Mesenchymal stem cell (in vitro differentiated cells and primary cell): ENCODE results near the gene KLK10.
A peak's percentile ranks its signal among the peaks of the same experiment; 100 is the strongest.

ENCODE experiments used
- DNase-seq: peaks from one replicate; pipeline ENCODE4 v3.0.0-alpha.2; 2013
- H2AFZ ChIP-seq: one replicate; pipeline ENCODE4 v1.6.1; 2013; ENCODE audit warnings: low read depth, mild to moderate bottlenecking, control low read depth, inconsistent platforms, low read length, moderate library complexity
- H2AK5ac ChIP-seq: 2 replicates; pipeline ENCODE4 v1.6.1; 2013; ENCODE audit warnings: low read length, moderate library complexity, mild to moderate bottlenecking, inconsistent platforms; ENCODE audit not compliant: severe bottlenecking
- H2BK120ac ChIP-seq: one replicate; pipeline ENCODE4 v1.6.1; 2013; ENCODE audit warnings: low read depth, mild to moderate bottlenecking, inconsistent platforms, low read length, moderate library complexity
- H2BK12ac ChIP-seq, 2 experiments: one replicate each; pipeline ENCODE4 v1.6.1; 2013; ENCODE audit warnings: inconsistent platforms in 2 of 2, low read length in 2 of 2, mild to moderate bottlenecking in 2 of 2, moderate library complexity in 2 of 2, control low read depth in 1 of 2
- H2BK15ac ChIP-seq: one replicate; pipeline ENCODE4 v1.6.1; 2013; ENCODE audit warnings: mild to moderate bottlenecking, low read depth, inconsistent platforms; ENCODE audit not compliant: poor library complexity, severe bottlenecking
- H2BK5ac ChIP-seq: 2 replicates; pipeline ENCODE4 v1.6.1; 2013; ENCODE audit warnings: low read depth, mild to moderate bottlenecking, low read length, control low read depth, inconsistent platforms; ENCODE audit not compliant: poor library complexity, severe bottlenecking
- H3K14ac ChIP-seq, 2 experiments: one replicate each; pipeline ENCODE4 v1.6.1; 2013; ENCODE audit warnings: inconsistent platforms in 2 of 2, low read length in 2 of 2, control low read depth in 1 of 2, mild to moderate bottlenecking in 1 of 2, moderate library complexity in 1 of 2
- H3K18ac ChIP-seq, 2 experiments: one replicate each; pipeline ENCODE4 v1.6.1; 2013; ENCODE audit warnings: inconsistent platforms in 2 of 2, low read length in 2 of 2, control low read depth in 1 of 2, low read depth in 1 of 2, mild to moderate bottlenecking in 1 of 2
- H3K23ac ChIP-seq, 2 experiments: one replicate each; pipeline ENCODE4 v1.6.1; 2013; ENCODE audit warnings: inconsistent platforms in 2 of 2, low read length in 2 of 2, mild to moderate bottlenecking in 2 of 2, moderate library complexity in 2 of 2, control low read depth in 1 of 2
- H3K27ac ChIP-seq: 2 replicates; pipeline ENCODE4 v1.5.1; 2013; ENCODE audit warnings: mild to moderate bottlenecking, moderate library complexity, low read length, control low read depth, inconsistent platforms; ENCODE audit not compliant: poor library complexity, severe bottlenecking
- H3K27me3 ChIP-seq, 2 experiments: 2 replicates each; pipeline versions ENCODE4 v1.6.1 to v1.7.0; 2013; ENCODE audit warnings: low read length in 2 of 2, mild to moderate bottlenecking in 2 of 2, moderate library complexity in 2 of 2, control low read depth in 1 of 2, inconsistent platforms in 1 of 2; ENCODE audit not compliant: control insufficient read depth in 1 of 2, insufficient read depth in 1 of 2
- H3K36me3 ChIP-seq, 2 experiments: 2 replicates each; pipeline versions ENCODE4 v1.6.1 to v1.7.0; 2013; ENCODE audit warnings: low read length in 2 of 2, control low read depth in 1 of 2, inconsistent platforms in 1 of 2, low read depth in 1 of 2, mild to moderate bottlenecking in 1 of 2; ENCODE audit not compliant: insufficient read depth in 2 of 2, control insufficient read depth in 1 of 2
- H3K4ac ChIP-seq, 2 experiments: one replicate each; pipeline ENCODE4 v1.6.1; 2013; ENCODE audit warnings: inconsistent platforms in 2 of 2, low read length in 2 of 2, mild to moderate bottlenecking in 2 of 2, moderate library complexity in 2 of 2, control low read depth in 1 of 2, low read depth in 1 of 2
- H3K4me1 ChIP-seq: 2 replicates; pipeline ENCODE4 v1.6.1; 2013; ENCODE audit warnings: low read depth, low read length, control low read depth; ENCODE audit not compliant: control insufficient read depth, insufficient read depth
- H3K4me2 ChIP-seq: 2 replicates; pipeline ENCODE4 v1.6.1; 2013; ENCODE audit warnings: low read length, mild to moderate bottlenecking, inconsistent platforms; ENCODE audit not compliant: poor library complexity, severe bottlenecking
- H3K4me3 ChIP-seq, 2 experiments: 2 replicates each; pipeline versions ENCODE4 v1.5.1 to v1.7.0; 2013; ENCODE audit warnings: low read length in 2 of 2, mild to moderate bottlenecking in 2 of 2, control low read depth in 1 of 2, low read depth in 1 of 2; ENCODE audit not compliant: insufficient read depth in 1 of 2
- H3K79me1 ChIP-seq: replicated peaks from 2 replicates; pipeline ENCODE4 v1.6.1; 2013; ENCODE audit warnings: mild to moderate bottlenecking, control low read depth, low read length, inconsistent platforms; ENCODE audit not compliant: poor library complexity, severe bottlenecking
- H3K9ac ChIP-seq: 2 replicates; pipeline ENCODE4 v1.7.0; 2013; ENCODE audit warnings: mild to moderate bottlenecking, low read length, moderate library complexity
- H3K9me3 ChIP-seq: 2 replicates; pipeline ENCODE4 v1.7.0; 2013; ENCODE audit warnings: mild to moderate bottlenecking, low read length; ENCODE audit not compliant: control insufficient read depth
- H4K8ac ChIP-seq: one replicate; pipeline ENCODE4 v1.6.1; 2013; ENCODE audit warnings: inconsistent platforms, mild to moderate bottlenecking, low read length, moderate library complexity
- H4K91ac ChIP-seq: one replicate; pipeline ENCODE4 v1.6.1; 2013; ENCODE audit warnings: mild to moderate bottlenecking, low read length, inconsistent platforms
- WGBS: methylation state at CpG from one replicate; pipeline ENCODE4 v1.1.7; 2013; ENCODE audit warnings: mixed read lengths; 5-methylcytosine and 5-hydroxymethylcytosine counted together

Gene KLK10

GRCh38 chr19:51020988-51021651, 1.6 kb upstream of the KLK10 start:
- Histone ChIP-seq H2BK15ac (no peak overlapping the region), H3K4me1 (peaks cover 12% of the 10 kb centered on the region), H4K8ac (no peak overlapping the region), H3K9ac (no peak overlapping the region), H3K4me3 (no peak overlapping the region), H2BK5ac (no peak overlapping the region), H3K18ac (no peak overlapping the region), H4K91ac (no peak overlapping the region), H2AFZ (no peak overlapping the region), H3K36me3 (no peaks in the 10 kb centered on the region), H3K27ac (no peak overlapping the region), H2BK12ac (no peak overlapping the region), H3K23ac (no peak overlapping the region), H2BK120ac (no peak overlapping the region), H3K14ac (no peak overlapping the region), H3K27me3 (peaks cover 37 to 71% of the 10 kb centered on the region in 2 experiments), H3K4me2 (no peak overlapping the region), H2AK5ac (no peak overlapping the region), H3K4ac (no peak overlapping the region), H3K9me3 (no peaks in the 10 kb centered on the region), H3K79me1 (no peaks in the 10 kb centered on the region)
- WGBS = 43% methylated on average over 7 of the region's 7 CpGs
- peak; percentile 47 for DNase-seq

- no peak overlapping the region for H3K14ac ChIP-seq
- no peak overlapping the region for H3K23ac ChIP-seq
- no peak overlapping the region for H2BK15ac ChIP-seq
- peaks cover 0 to 4% of the 10 kb centered on the region in 2 experiments for H3K36me3 ChIP-seq
- H3K4ac ChIP-seq = no peak overlapping the region
- no peak overlapping the region for H3K9ac ChIP-seq
- WGBS = 2% methylated on average over 44 of the region's 68 CpGs
- no peak overlapping the region for H2BK5ac ChIP-seq
- H3K4me1 ChIP-seq = peaks cover 12% of the 10 kb centered on the region
- H3K27me3 ChIP-seq = peaks cover 37 to 71% of the 10 kb centered on the region in 2 experiments
- H2AK5ac ChIP-seq = no peak overlapping the region
- no peak overlapping the region for H2BK120ac ChIP-seq
- H3K4me3 ChIP-seq = no peak overlapping the region
- H2BK12ac ChIP-seq = no peak overlapping the region
- no peak overlapping the region for H4K91ac ChIP-seq
- no peaks in the 10 kb centered on the region for H3K9me3 ChIP-seq
- no peaks in the 10 kb centered on the region for H3K79me1 ChIP-seq
- H4K8ac ChIP-seq = no peak overlapping the region
- no peak overlapping the region for H3K18ac ChIP-seq
- DNase-seq = no peak
- no peak overlapping the region for H2AFZ ChIP-seq
- no peak overlapping the region for H3K27ac ChIP-seq
- H3K4me2 ChIP-seq = no peak overlapping the region
Measured at GRCh38 chr19:51018745-51019543, 565 bp downstream of the KLK10 start.

- no peak overlapping the region for H3K9ac ChIP-seq
- H3K36me3 ChIP-seq = peaks cover 0 to 4% of the 10 kb centered on the region in 2 experiments
- H4K8ac ChIP-seq = no peak overlapping the region
- H3K27ac ChIP-seq = no peak overlapping the region
- H3K4me2 ChIP-seq = no peak overlapping the region
- no peak overlapping the region for H2BK15ac ChIP-seq
- no peak overlapping the region for H2BK120ac ChIP-seq
- H3K27me3 ChIP-seq = peaks cover 37 to 64% of the 10 kb centered on the region in 2 experiments
- WGBS = 2% methylated on average over 65 of the region's 68 CpGs
- no peak overlapping the region for H3K4ac ChIP-seq
- no peak overlapping the region for H4K91ac ChIP-seq
- H2AK5ac ChIP-seq = no peak overlapping the region
- no peak overlapping the region for H3K18ac ChIP-seq
- H3K9me3 ChIP-seq = no peaks in the 10 kb centered on the region
- peak; percentile 11 for DNase-seq
- no peak overlapping the region for H2BK12ac ChIP-seq
- no peak overlapping the region for H3K14ac ChIP-seq
- H3K79me1 ChIP-seq = no peaks in the 10 kb centered on the region
- H2BK5ac ChIP-seq = no peak overlapping the region
- H3K4me3 ChIP-seq = peak overlapping the region in 1 of 2 experiments; percentile 59
- no peak overlapping the region for H2AFZ ChIP-seq
- no peak overlapping the region for H3K23ac ChIP-seq
- H3K4me1 ChIP-seq = peaks cover 12% of the 10 kb centered on the region
Measured at GRCh38 chr19:51016798-51017683, 2.5 kb downstream of the KLK10 start.
